ENCODE data around the gene OR52E4.

The OR52E4 gene

GRCh38 chr11:5929571-5930368, 49.3 kb downstream of the OR52E4 start:
- TF ChIP-seq USF1 (IDR thresholded peaks at IDR 0.05), result no peak
- no peak for TF ChIP-seq TAF1 (IDR thresholded peaks at IDR 0.05; ENCODE audit: low read depth)
- no peak for TF ChIP-seq TCF12 (IDR thresholded peaks at IDR 0.05; ENCODE audit: low read depth)
- no peak for TF ChIP-seq NFIC (IDR thresholded peaks at IDR 0.05)
- TF ChIP-seq RAD21 (IDR thresholded peaks at IDR 0.05; ENCODE audit: low read depth), result no peak
- no peak for TF ChIP-seq FOXM1 (IDR thresholded peaks at IDR 0.05; ENCODE audit: borderline replicate concordance, low read depth)
- TF ChIP-seq CREB1 (IDR thresholded peaks at IDR 0.05; ENCODE audit: low read depth), result no peak
- TF ChIP-seq TEAD4 (IDR thresholded peaks at IDR 0.05), result no peak
- TF ChIP-seq MAX (IDR thresholded peaks at IDR 0.05), result no peak
- no peak for TF ChIP-seq EGR1 (IDR thresholded peaks at IDR 0.05)
- TF ChIP-seq CEBPB (IDR thresholded peaks at IDR 0.05), result no peak
- no peak for TF ChIP-seq YY1 (IDR thresholded peaks at IDR 0.05; ENCODE audit: low read depth)
- TF ChIP-seq REST (IDR thresholded peaks at IDR 0.05; ENCODE audit: low read depth), result no peak

GRCh38 chr11:5930614-5931013, 50.2 kb downstream of the OR52E4 start:
- no peak for TF ChIP-seq YY1 (IDR thresholded peaks at IDR 0.05; ENCODE audit: low read depth)
- TF ChIP-seq ZBTB7A (IDR thresholded peaks at IDR 0.05; ENCODE audit: low read depth), result no peak
- TF ChIP-seq CREB1 (IDR thresholded peaks at IDR 0.05; ENCODE audit: low read depth), result no peak
- no peak for TF ChIP-seq MAX (IDR thresholded peaks at IDR 0.05)
- no peak for TF ChIP-seq REST (IDR thresholded peaks at IDR 0.05; ENCODE audit: low read depth)
- TF ChIP-seq NFIC (IDR thresholded peaks at IDR 0.05), result no peak
- TF ChIP-seq CEBPB (IDR thresholded peaks at IDR 0.05), result no peak
- no peak for TF ChIP-seq TCF12 (IDR thresholded peaks at IDR 0.05; ENCODE audit: low read depth)
- no peak for TF ChIP-seq EP300 (IDR thresholded peaks at IDR 0.05; ENCODE audit: borderline replicate concordance)
- no peak for TF ChIP-seq FOXM1 (IDR thresholded peaks at IDR 0.05; ENCODE audit: borderline replicate concordance, low read depth)
- TF ChIP-seq RAD21 (IDR thresholded peaks at IDR 0.05; ENCODE audit: low read depth), result no peak
- no peak for TF ChIP-seq TAF1 (IDR thresholded peaks at IDR 0.05; ENCODE audit: low read depth)
- no peak for TF ChIP-seq EGR1 (IDR thresholded peaks at IDR 0.05)
- TF ChIP-seq USF1 (IDR thresholded peaks at IDR 0.05), result no peak

- TF ChIP-seq EGR1 (IDR thresholded peaks at IDR 0.05), result no peak
- TF ChIP-seq RAD21 (IDR thresholded peaks at IDR 0.05; ENCODE audit: low read depth), result no peak
- TF ChIP-seq USF1 (IDR thresholded peaks at IDR 0.05), result no peak
- TF ChIP-seq YY1 (IDR thresholded peaks at IDR 0.05; ENCODE audit: low read depth), result no peak
- TF ChIP-seq TCF12 (IDR thresholded peaks at IDR 0.05; ENCODE audit: low read depth), result no peak
- no peak for TF ChIP-seq NFIC (IDR thresholded peaks at IDR 0.05)
- no peak for TF ChIP-seq CREB1 (IDR thresholded peaks at IDR 0.05; ENCODE audit: low read depth)
- TF ChIP-seq CEBPB (IDR thresholded peaks at IDR 0.05), result no peak
- TF ChIP-seq EP300 (IDR thresholded peaks at IDR 0.05; ENCODE audit: borderline replicate concordance), result no peak
- TF ChIP-seq FOXM1 (IDR thresholded peaks at IDR 0.05; ENCODE audit: borderline replicate concordance, low read depth), result no peak
- no peak for TF ChIP-seq ZBTB7A (IDR thresholded peaks at IDR 0.05; ENCODE audit: low read depth)
- no peak for TF ChIP-seq TAF1 (IDR thresholded peaks at IDR 0.05; ENCODE audit: low read depth)
- TF ChIP-seq MAX (IDR thresholded peaks at IDR 0.05), result no peak
- no peak for TF ChIP-seq REST (IDR thresholded peaks at IDR 0.05; ENCODE audit: low read depth)
- no peak for TF ChIP-seq TEAD4 (IDR thresholded peaks at IDR 0.05)
These were observed 50.6 kb downstream of the OR52E4 start for GRCh38 chr11:5931061-5931460.

Data from Ishikawa (cell line).